SK-N-SH (cell line): ENCODE results near the gene SIM2. TPM values are rescaled to one million over a fixed set of nuclear protein-coding genes. Genes with fewer than 3 reads are reported as not detected.

Experiments used
- CTCF ChIA-PET: fragments of 300-600, 350-600 bp; formaldehyde crosslinking; extraction: SDS; loops from one replicate; lab custom pipeline; 2021; lab: Yijun Ruan, JAX
- POLR2A ChIA-PET: fragments of 350-600 bp; sonication (Branson Sonifier 250); formaldehyde crosslinking; extraction: SDS; loops from one replicate; lab custom pipeline; 2020; ENCODE audit warnings: antibody characterized with exemption, inconsistent platforms; lab: Yijun Ruan, JAX
- DNase-seq: peaks from one replicate; pipeline ENCODE4 v3.0.0; 2012
- H2AFZ ChIP-seq: fragments of 200-600 bp; sonication (generic); 2 replicates; pipeline ENCODE4 v1.8.1; 2016; ENCODE audit warnings: antibody characterized with exemption, mild to moderate bottlenecking, low read depth
- H3F3A ChIP-seq: fragments of 200-600 bp; sonication (generic); replicated peaks from 2 replicates; pipeline ENCODE3; 2016; ENCODE audit warnings: antibody characterized with exemption, mild to moderate bottlenecking; ENCODE audit not compliant: insufficient read depth
- H3K27ac ChIP-seq, 2 experiments: fragments of 200-500 bp in 1 of 2; fragments of 200-600 bp in 1 of 2; sonication (Bioruptor generic) in 1 of 2; sonication (generic), shearing (Covaris generic) in 1 of 2; 2 replicates each; pipeline versions ENCODE4 v1.5.1 to v1.6.1; 2014 to 2016; ENCODE audit warnings: low read depth in 2 of 2, inconsistent platforms in 1 of 2, low read length in 1 of 2, mild to moderate bottlenecking in 1 of 2, mixed read lengths in 1 of 2
- H3K27me3 ChIP-seq: fragments of 200-600 bp; sonication (generic), shearing (Covaris generic); 2 replicates; pipeline ENCODE4 v1.6.1; 2016; ENCODE audit warnings: mixed run types; ENCODE audit not compliant: insufficient read depth
- H3K36me3 ChIP-seq, 2 experiments: fragments of 200-500 bp in 1 of 2; fragments of 200-600 bp in 1 of 2; sonication (Bioruptor generic) in 1 of 2; sonication (generic) in 1 of 2; replicated peaks in 1 of 2; 2 replicates each; pipeline versions ENCODE3 to v1.5.1; 2014 to 2016; ENCODE audit warnings: low read length in 1 of 2, mild to moderate bottlenecking in 1 of 2; ENCODE audit not compliant: insufficient read depth in 2 of 2, control insufficient read depth in 1 of 2
- H3K4me1 ChIP-seq, 2 experiments: fragments of 200-500 bp in 1 of 2; fragments of 200-600 bp in 1 of 2; sonication (Bioruptor generic) in 1 of 2; sonication (generic), shearing (Covaris generic) in 1 of 2; 2 replicates each; pipeline versions ENCODE4 v1.5.1 to v1.6.1; 2014 to 2016; ENCODE audit warnings: low read depth in 1 of 2, low read length in 1 of 2, mixed run types in 1 of 2; ENCODE audit not compliant: insufficient read depth in 2 of 2, control insufficient read depth in 1 of 2
- H3K4me2 ChIP-seq: fragments of 200-600 bp; sonication (generic), shearing (Covaris generic); 2 replicates; pipeline ENCODE4 v1.6.1; 2017; ENCODE audit warnings: mixed run types
- H3K4me3 ChIP-seq, 2 experiments: fragments of 200-500 bp in 1 of 2; fragments of 200-600 bp in 1 of 2; sonication (Bioruptor generic) in 1 of 2; sonication (generic), shearing (Covaris generic) in 1 of 2; 2 replicates each; pipeline versions ENCODE4 v1.5.1 to v1.8.1; 2014 to 2016; ENCODE audit warnings: low read depth in 2 of 2, inconsistent platforms in 1 of 2, low read length in 1 of 2, mild to moderate bottlenecking in 1 of 2, mixed read lengths in 1 of 2, moderate library complexity in 1 of 2
- H3K79me2 ChIP-seq: fragments of 200-600 bp; sonication (generic); 2 replicates; pipeline ENCODE4 v1.8.1; 2017; ENCODE audit warnings: mild to moderate bottlenecking; ENCODE audit not compliant: insufficient read depth
- H3K9ac ChIP-seq: fragments of 200-600 bp; sonication (generic); 2 replicates; pipeline ENCODE4 v1.6.1; 2017; ENCODE audit warnings: mixed run types
- H3K9me2 ChIP-seq: fragments of 200-600 bp; sonication (generic); 2 replicates; pipeline ENCODE4 v1.6.1; 2017; ENCODE audit warnings: mixed run types
- H3K9me3 ChIP-seq: fragments of 200-600 bp; sonication (generic); 2 replicates; pipeline ENCODE4 v1.6.1; 2017; ENCODE audit warnings: mixed run types, mild to moderate bottlenecking, moderate library complexity
- H4K20me1 ChIP-seq: fragments of 200-600 bp; sonication (generic); 2 replicates; pipeline ENCODE4 v1.6.1; 2017; ENCODE audit warnings: mild to moderate bottlenecking, mixed run types; ENCODE audit not compliant: insufficient read depth
- FOSL2 ChIP-seq: IDR thresholded peaks from 2 replicates; pipeline ENCODE4 v1.4.0; 2012; ENCODE audit warnings: low read depth, mild to moderate bottlenecking, moderate library complexity, borderline replicate concordance
- GATA2 ChIP-seq: sonication (generic); formaldehyde crosslinking; IDR thresholded peaks from 2 replicates; pipeline ENCODE4 v1.5.0; 2020; ENCODE audit warnings: mild to moderate bottlenecking, missing genetic modification reagents
- MAX ChIP-seq: IDR thresholded peaks from 2 replicates; pipeline ENCODE4 v1.4.0; 2012; ENCODE audit warnings: low read depth
- MEF2A ChIP-seq: IDR thresholded peaks from 2 replicates; pipeline ENCODE4 v1.4.0; 2012; ENCODE audit warnings: low read depth, borderline replicate concordance
- MXI1 ChIP-seq: IDR thresholded peaks from 2 replicates; pipeline ENCODE4 v1.6.1; 2012; ENCODE audit warnings: mild to moderate bottlenecking, low read depth, low read length, improper control_type of control experiment
- NRF1 ChIP-seq: IDR thresholded peaks from 2 replicates; pipeline ENCODE4 v1.6.1; 2012; ENCODE audit warnings: low read depth, mild to moderate bottlenecking, low read length
- POLR2AphosphoS5 ChIP-seq: IDR thresholded peaks from 2 replicates; pipeline ENCODE4 v1.6.1; 2012; ENCODE audit warnings: low read depth, low read length
- RCOR1 ChIP-seq: fragments of 150-350 bp; IDR thresholded peaks from 2 replicates; pipeline ENCODE4 v1.6.1; 2017; ENCODE audit warnings: antibody characterized with exemption, low read length
- RXRA ChIP-seq: IDR thresholded peaks from 2 replicates; pipeline ENCODE4 v1.4.0; 2012; ENCODE audit warnings: low read depth, mild to moderate bottlenecking, borderline replicate concordance
- SIN3A ChIP-seq: IDR thresholded peaks from 2 replicates; pipeline ENCODE4 v1.6.1; 2012; ENCODE audit warnings: low read depth, mild to moderate bottlenecking, low read length, moderate library complexity, borderline replicate concordance
- SMC3 ChIP-seq: IDR thresholded peaks from 2 replicates; pipeline ENCODE4 v1.6.1; 2012; ENCODE audit warnings: low read depth, low read length, improper control_type of control experiment
- TAF1 ChIP-seq: IDR thresholded peaks from 2 replicates; pipeline ENCODE4 v1.6.1; 2012; ENCODE audit warnings: low read depth, mild to moderate bottlenecking, low read length, moderate library complexity, borderline replicate concordance
- TCF12 ChIP-seq: IDR thresholded peaks from 2 replicates; pipeline ENCODE4 v1.4.0; 2012
- TEAD4 ChIP-seq: IDR thresholded peaks from 2 replicates; pipeline ENCODE4 v1.4.0; 2012; ENCODE audit warnings: mild to moderate bottlenecking, borderline replicate concordance; ENCODE audit not compliant: insufficient read depth
- YY1 ChIP-seq: IDR thresholded peaks from 2 replicates; pipeline ENCODE4 v1.4.0; 2012; ENCODE audit warnings: low read depth, mild to moderate bottlenecking
- ZBTB33 ChIP-seq: IDR thresholded peaks from 2 replicates; pipeline ENCODE4 v1.4.0; 2012; ENCODE audit warnings: low read depth, borderline replicate concordance
- WGBS: methylation state at CpG from one replicate; pipeline ENCODE4 v1.1.6; 2017; ENCODE audit warnings: low lambda C conversion rate; 5-methylcytosine and 5-hydroxymethylcytosine counted together
- polyA plus RNA-seq, 3 experiments: library from polyadenylated mRNA; depleted of rRNA; stranded (reverse); fragments of >200 nt; gene quantifications; 2 replicates each; pipeline ENCODE4 v1.2.3, GENCODE V29; 2012

Gene SIM2
- polyA plus RNA-seq, 1 of the 3 experiments (the other 2 are of a cell fraction) = not detected

GRCh38 chr21:36751383-36751782 lies 52.5 kb downstream of the SIM2 start (continued):
- no peak for TF ChIP-seq RXRA
- no peak for TF ChIP-seq SIN3A
- TF ChIP-seq MEF2A = no peak
- no peak for TF ChIP-seq ZBTB33
- TF ChIP-seq YY1 = no peak
- no peak for TF ChIP-seq RCOR1
- no peak for TF ChIP-seq SMC3
- TF ChIP-seq MAX = no peak

GRCh38 chr21:36753556-36753955 lies 54.6 kb downstream of the SIM2 start:
- H4K20me1 ChIP-seq = no peaks in the 10 kb centered on the region
- no peaks in the 10 kb centered on the region for H3K79me2 ChIP-seq
- no peaks in the 10 kb centered on the region for H3K9me2 ChIP-seq
- CTCF ChIA-PET = no interaction called here
- H3K9me3 ChIP-seq = no peaks in the 10 kb centered on the region
- H3K27ac ChIP-seq = no peak overlapping the region
- 78% methylated on average over 3 of the region's 3 CpGs for WGBS
- no peaks in the 10 kb centered on the region for H3F3A ChIP-seq
- H3K4me3 ChIP-seq = no peak overlapping the region
- H3K4me1 ChIP-seq = peaks cover 0 to 7% of the 10 kb centered on the region in 2 experiments; a peak in 2 of 4 replicates
- peaks cover 9 to 11% of the 10 kb centered on the region in 2 experiments for H3K36me3 ChIP-seq
- no peak overlapping the region for H3K9ac ChIP-seq
- no peaks in the 10 kb centered on the region for H3K27me3 ChIP-seq
- POLR2A ChIA-PET = no interaction called here
- H2AFZ ChIP-seq = no peak overlapping the region
- H3K4me2 ChIP-seq = no peak overlapping the region
- TF ChIP-seq SIN3A (no peak), GATA2 (CRISPR knock-in tag) (no peak), MEF2A (no peak), RXRA (no peak), ZBTB33 (no peak), TAF1 (no peak), FOSL2 (no peak), NRF1 (no peak), MXI1 (no peak), TEAD4 (no peak), TCF12 (no peak), POLR2AphosphoS5 (no peak)
- DNase-seq = no peak
